HEK293T (cell line): Measurements from ENCODE around the gene NRTN.

Experiments used
- ARNT ChIP-seq: fragments of 450-650 bp; IDR thresholded peaks from 2 replicates; pipeline ENCODE4 v1.6.1; 2017; ENCODE audit warnings: mild to moderate bottlenecking
- BHLHE40 ChIP-seq: fragments of 450-650 bp; IDR thresholded peaks from 2 replicates; pipeline ENCODE4 v1.6.1; 2016; ENCODE audit warnings: mild to moderate bottlenecking, moderate library complexity, borderline replicate concordance
- FOXK2 ChIP-seq: fragments of 450-650 bp; IDR thresholded peaks from 2 replicates; pipeline ENCODE4 v1.6.1; 2016; ENCODE audit warnings: mild to moderate bottlenecking
- FOXM1 ChIP-seq: fragments of 450-650 bp; IDR thresholded peaks from 2 replicates; pipeline ENCODE4 v1.6.1; 2017; ENCODE audit warnings: mild to moderate bottlenecking, borderline replicate concordance
- HDGF ChIP-seq: fragments of 450-650 bp; IDR thresholded peaks from 2 replicates; pipeline ENCODE4 v1.6.1; 2017; ENCODE audit warnings: antibody characterized with exemption, borderline replicate concordance
- NFRKB ChIP-seq: fragments of 450-650 bp; IDR thresholded peaks from 2 replicates; pipeline ENCODE4 v1.6.1; 2016; ENCODE audit warnings: mild to moderate bottlenecking, moderate library complexity
- SUZ12 ChIP-seq: fragments of 450-650 bp; IDR thresholded peaks from 2 replicates; pipeline ENCODE4 v1.6.1; 2016; ENCODE audit warnings: mild to moderate bottlenecking

- no peak for TF ChIP-seq SUZ12
- TF ChIP-seq BHLHE40: no peak
- no peak for TF ChIP-seq FOXM1
- TF ChIP-seq HDGF: no peak
- TF ChIP-seq NFRKB: no peak
- no peak for TF ChIP-seq FOXK2
- TF ChIP-seq ARNT: no peak
Measured at GRCh38 chr19:5873617-5874199, 68.8 kb downstream of the NRTN start.
